Stimulated activated CD8-positive, alpha-beta memory T cell treated with anti-CD3 and anti-CD28 coated beads, Interleukin-15, amount 100 ng/mL, for 48 hours (primary cell): Measurements from ENCODE around the gene DNAH10.

Experiments
- DNase-seq, 2 donors: peaks; one replicate each; pipeline ENCODE4 v3.0.0-alpha.2; 2020; ENCODE audit warnings: low read depth in 2 of 2

The DNAH10 gene

GRCh38 chr12:123966596-123966995 is 204.5 kb downstream of the DNAH10 start:
- DNase-seq: no peak

GRCh38 chr12:123967121-123967586 is 205.1 kb downstream of the DNAH10 start:
- DNase-seq: no peak

GRCh38 chr12:123971449-123971769 is 209.3 kb downstream of the DNAH10 start:
- no peak for DNase-seq

- no peak for DNase-seq
These were observed 209.8 kb downstream of the DNAH10 start for GRCh38 chr12:123971770-123972456.

- DNase-seq: peak; percentile 90 to 91
These were observed 210.6 kb downstream of the DNAH10 start, which contains the start of the genes CCDC92 and ZNF664 for GRCh38 chr12:123972457-123973401. Gene CCDC92 (minus strand): TSS chr12:123972831. CDS start chr12:123944305, 28,526 bp downstream. Gene ZNF664 (plus strand): TSS chr12:123973215. CDS start chr12:124012145, 38,930 bp downstream.

- no peak for DNase-seq
These were observed 211.6 kb downstream of the DNAH10 start for GRCh38 chr12:123973552-123974341.

- DNase-seq: no peak
These were observed 214.2 kb downstream of the DNAH10 start for GRCh38 chr12:123976227-123976826.

- DNase-seq: no peak
These were observed 217.5 kb downstream of the DNAH10 start for GRCh38 chr12:123979566-123979965.

GRCh38 chr12:123982269-123982668 is 220.2 kb downstream of the DNAH10 start:
- no peak for DNase-seq

GRCh38 chr12:123983822-123984485 is 221.9 kb downstream of the DNAH10 start:
- no peak for DNase-seq

GRCh38 chr12:123984903-123985302 is 222.8 kb downstream of the DNAH10 start:
- DNase-seq: no peak
